Duodenal mucosa (tissue), 2 donors: ENCODE data around the gene PON3.

Experiments
- H3K27ac ChIP-seq: one replicate; pipeline ENCODE4 v1.7.0; 2013; ENCODE audit warnings: low read depth, low read length
- H3K27me3 ChIP-seq, 2 donors: one replicate each; pipeline ENCODE4 v1.7.0; 2013; ENCODE audit warnings: low read length in 2 of 2, control low read depth in 1 of 2; ENCODE audit not compliant: insufficient read depth in 2 of 2, control insufficient read depth in 1 of 2
- H3K36me3 ChIP-seq, 2 donors: one replicate each; pipeline ENCODE4 v1.7.0; 2013; ENCODE audit warnings: low read length in 2 of 2, control low read depth in 1 of 2; ENCODE audit not compliant: insufficient read depth in 2 of 2, control insufficient read depth in 1 of 2
- H3K4me1 ChIP-seq, 2 donors: one replicate each; pipeline ENCODE4 v1.7.0; 2013; ENCODE audit warnings: low read length in 2 of 2, control low read depth in 1 of 2; ENCODE audit not compliant: insufficient read depth in 2 of 2, control insufficient read depth in 1 of 2
- H3K4me3 ChIP-seq, 2 donors: one replicate each; pipeline ENCODE4 v1.7.0; 2013; ENCODE audit warnings: low read length in 2 of 2, low read depth in 1 of 2
- H3K9ac ChIP-seq, 2 donors: one replicate each; pipeline ENCODE4 v1.7.0; 2013; ENCODE audit warnings: low read length in 2 of 2, low read depth in 1 of 2
- H3K9me3 ChIP-seq, 2 donors: one replicate each; pipeline ENCODE4 v1.7.0; 2013; ENCODE audit warnings: low read length in 2 of 2, control low read depth in 1 of 2; ENCODE audit not compliant: control insufficient read depth in 1 of 2

The PON3 gene

GRCh38 chr7:95396136-95397032, at the start of gene PON3:
Gene PON3 (minus strand): TSS chr7:95396375. CDS start chr7:95396350, 25 bp downstream.
- Histone ChIP-seq H3K9ac (peak within 1 kb of the TSS; percentile 69 to 76), H3K36me3 (no peaks in the 10 kb centered on the region), H3K4me1 (peaks cover 3 to 4% of the 10 kb centered on the region in 2 donors), H3K4me3 (peak within 1 kb of the TSS; percentile 81 to 82), H3K27me3 (no peaks in the 10 kb centered on the region), H3K27ac (peak within 1 kb of the TSS; percentile 34), H3K9me3 (no peaks in the 10 kb centered on the region)

GRCh38 chr7:95444796-95445195, 48.6 kb upstream of the PON3 start:
- no peaks in the 10 kb centered on the region for H3K36me3 ChIP-seq
- H3K9me3 ChIP-seq, result no peaks in the 10 kb centered on the region
- H3K27ac ChIP-seq, result no peak overlapping the region
- H3K4me3 ChIP-seq, result no peak overlapping the region
- peaks cover 2 to 3% of the 10 kb centered on the region in 2 donors for H3K4me1 ChIP-seq
- no peaks in the 10 kb centered on the region for H3K27me3 ChIP-seq
- no peak overlapping the region for H3K9ac ChIP-seq

GRCh38 chr7:95441042-95441823, 45.1 kb upstream of the PON3 start:
- no peaks in the 10 kb centered on the region for H3K36me3 ChIP-seq
- H3K27me3 ChIP-seq, result no peaks in the 10 kb centered on the region
- no peak overlapping the region for H3K9ac ChIP-seq
- H3K9me3 ChIP-seq, result no peaks in the 10 kb centered on the region
- no peak overlapping the region for H3K27ac ChIP-seq
- no peak overlapping the region for H3K4me3 ChIP-seq
- H3K4me1 ChIP-seq, result peaks cover 3 to 4% of the 10 kb centered on the region in 2 donors

GRCh38 chr7:95440394-95441038, 44.3 kb upstream of the PON3 start:
- Histone ChIP-seq H3K27ac (no peak overlapping the region), H3K9me3 (no peaks in the 10 kb centered on the region), H3K27me3 (no peaks in the 10 kb centered on the region), H3K9ac (no peak overlapping the region), H3K4me1 (peaks cover 3 to 5% of the 10 kb centered on the region in 2 donors), H3K36me3 (no peaks in the 10 kb centered on the region), H3K4me3 (no peak overlapping the region)

GRCh38 chr7:95436407-95436806, 40.2 kb upstream of the PON3 start:
- Histone ChIP-seq H3K4me1 (peaks cover 9 to 20% of the 10 kb centered on the region in 2 donors), H3K36me3 (no peaks in the 10 kb centered on the region), H3K27ac (no peak overlapping the region), H3K4me3 (no peak overlapping the region), H3K9ac (no peak overlapping the region), H3K9me3 (no peaks in the 10 kb centered on the region), H3K27me3 (no peaks in the 10 kb centered on the region)

- Histone ChIP-seq H3K9me3 (no peaks in the 10 kb centered on the region), H3K9ac (peak overlapping the region; percentile 67 to 81), H3K27ac (no peak overlapping the region), H3K36me3 (no peaks in the 10 kb centered on the region), H3K27me3 (no peaks in the 10 kb centered on the region), H3K4me1 (peaks cover 17 to 20% of the 10 kb centered on the region in 2 donors), H3K4me3 (peak overlapping the region; percentile 75 to 84)
Observed at GRCh38 chr7:95435422-95435780, 39.2 kb upstream of the PON3 start.

GRCh38 chr7:95434557-95435421, 38.6 kb upstream of the PON3 start, which contains the start of gene PON2:
Gene PON2 (minus strand): TSS chr7:95435028. CDS start chr7:95434951, 77 bp downstream.
- Histone ChIP-seq H3K4me3 (peak within 1 kb of the TSS; percentile 75 to 84), H3K9me3 (no peaks in the 10 kb centered on the region), H3K9ac (peak within 1 kb of the TSS; percentile 67 to 81), H3K36me3 (no peaks in the 10 kb centered on the region), H3K27ac (peak within 1 kb of the TSS; percentile 84), H3K27me3 (no peaks in the 10 kb centered on the region), H3K4me1 (peaks cover 14 to 18% of the 10 kb centered on the region in 2 donors)

- H3K27ac ChIP-seq, result peak overlapping the region; percentile 84
- no peaks in the 10 kb centered on the region for H3K36me3 ChIP-seq
- H3K27me3 ChIP-seq, result no peaks in the 10 kb centered on the region
- peaks cover 13 to 16% of the 10 kb centered on the region in 2 donors for H3K4me1 ChIP-seq
- peaks cover 0 to 2% of the 10 kb centered on the region in 2 donors for H3K9me3 ChIP-seq
- H3K4me3 ChIP-seq, result peak overlapping the region; percentile 75 to 84
- peak overlapping the region; percentile 67 to 81 for H3K9ac ChIP-seq
Observed at GRCh38 chr7:95433952-95434556, 37.9 kb upstream of the PON3 start.

- Histone ChIP-seq H3K9ac (no peak overlapping the region), H3K27ac (no peak overlapping the region), H3K36me3 (no peaks in the 10 kb centered on the region), H3K4me3 (no peak overlapping the region), H3K27me3 (no peaks in the 10 kb centered on the region), H3K4me1 (peaks cover 13 to 16% of the 10 kb centered on the region in 2 donors), H3K9me3 (peaks cover 0 to 2% of the 10 kb centered on the region in 2 donors)
Observed at GRCh38 chr7:95433129-95433528, 37.0 kb upstream of the PON3 start.
